Activated effector memory CD4-positive, alpha-beta T cell treated with Interleukin-2 at 50 U/mL for 16 hours (primary cell): ENCODE data around the gene ACOT9.
"Not testable (repeated sequence)": the region's sequence is repeated elsewhere in the genome, so short reads cannot be mapped to it uniquely, and the experiment has no call there.

Experiments
- DNase-seq: peaks from one replicate; pipeline ENCODE4 v3.0.0-alpha.2; 2020

Gene ACOT9, protein sequence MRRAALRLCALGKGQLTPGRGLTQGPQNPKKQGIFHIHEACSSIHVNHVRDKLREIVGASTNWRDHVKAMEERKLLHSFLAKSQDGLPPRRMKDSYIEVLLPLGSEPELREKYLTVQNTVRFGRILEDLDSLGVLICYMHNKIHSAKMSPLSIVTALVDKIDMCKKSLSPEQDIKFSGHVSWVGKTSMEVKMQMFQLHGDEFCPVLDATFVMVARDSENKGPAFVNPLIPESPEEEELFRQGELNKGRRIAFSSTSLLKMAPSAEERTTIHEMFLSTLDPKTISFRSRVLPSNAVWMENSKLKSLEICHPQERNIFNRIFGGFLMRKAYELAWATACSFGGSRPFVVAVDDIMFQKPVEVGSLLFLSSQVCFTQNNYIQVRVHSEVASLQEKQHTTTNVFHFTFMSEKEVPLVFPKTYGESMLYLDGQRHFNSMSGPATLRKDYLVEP

DNA sequence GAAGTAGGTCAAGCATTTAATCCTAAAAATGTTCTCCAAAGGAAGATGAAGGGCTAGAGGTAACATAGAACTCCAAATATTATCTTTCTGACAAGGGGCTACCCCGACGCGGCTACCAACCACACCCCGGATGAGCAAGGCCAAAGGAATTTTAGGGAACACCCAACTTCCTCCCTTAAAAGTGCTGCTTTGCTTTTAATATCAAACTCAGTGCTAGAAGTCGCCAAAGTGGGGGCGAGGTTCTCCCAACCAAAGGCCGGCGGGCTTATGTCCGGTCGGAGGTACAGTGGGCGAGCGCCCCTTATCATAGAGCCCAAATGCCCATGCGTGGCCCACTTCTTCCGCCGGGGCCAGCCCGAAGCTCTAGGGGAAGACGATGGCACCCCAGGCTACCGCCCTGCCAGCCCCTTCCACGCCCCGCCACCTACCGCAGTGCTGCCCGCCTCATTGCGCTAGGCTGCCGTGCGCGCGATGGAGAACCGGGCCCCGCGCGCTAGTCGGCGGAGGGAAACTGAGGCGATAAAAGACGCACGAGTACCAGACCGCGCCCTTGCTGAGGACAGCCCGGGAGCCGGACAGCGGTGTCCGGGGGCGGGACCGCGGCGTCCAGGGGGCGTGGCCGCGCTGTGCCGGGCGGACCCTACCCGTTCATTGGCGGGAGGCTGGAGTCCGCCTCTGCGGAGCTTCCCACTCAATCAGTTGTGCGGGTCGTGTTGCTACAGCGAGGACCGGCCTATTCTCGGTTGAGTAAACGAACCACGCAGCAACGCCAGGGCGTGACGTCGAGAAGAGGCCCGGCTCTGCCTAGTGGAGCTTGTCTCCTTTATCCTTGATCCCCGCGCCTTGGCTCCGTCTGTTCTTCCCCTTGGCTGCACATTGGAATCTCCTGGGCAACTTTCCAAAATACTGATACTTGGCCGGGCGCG, at the start of gene ACOT9:
Gene ACOT9 (minus strand): TSS at position 580 of the 926 bp plus-strand sequence. CDS start 132 bp downstream, at position 448.
- DNase-seq, result peak; percentile 49

DNA sequence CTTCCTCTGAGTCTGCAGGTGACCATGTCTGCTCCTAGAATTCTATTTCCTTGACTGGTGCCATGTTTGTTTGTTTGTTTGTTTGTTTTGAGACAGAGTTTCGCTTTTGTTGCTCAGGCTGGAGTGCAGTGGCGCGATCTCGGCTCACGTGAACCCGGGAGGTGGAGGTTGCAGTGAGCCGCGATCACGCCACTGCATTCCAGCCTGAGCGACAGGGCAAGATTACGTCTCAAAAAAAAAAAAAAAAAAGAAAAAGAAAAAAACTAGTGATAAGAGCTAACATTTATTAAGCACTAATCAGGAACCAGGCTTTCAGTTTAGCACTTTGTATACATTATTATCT, 47.0 kb upstream of the ACOT9 start:
- DNase-seq, result no peak

DNA sequence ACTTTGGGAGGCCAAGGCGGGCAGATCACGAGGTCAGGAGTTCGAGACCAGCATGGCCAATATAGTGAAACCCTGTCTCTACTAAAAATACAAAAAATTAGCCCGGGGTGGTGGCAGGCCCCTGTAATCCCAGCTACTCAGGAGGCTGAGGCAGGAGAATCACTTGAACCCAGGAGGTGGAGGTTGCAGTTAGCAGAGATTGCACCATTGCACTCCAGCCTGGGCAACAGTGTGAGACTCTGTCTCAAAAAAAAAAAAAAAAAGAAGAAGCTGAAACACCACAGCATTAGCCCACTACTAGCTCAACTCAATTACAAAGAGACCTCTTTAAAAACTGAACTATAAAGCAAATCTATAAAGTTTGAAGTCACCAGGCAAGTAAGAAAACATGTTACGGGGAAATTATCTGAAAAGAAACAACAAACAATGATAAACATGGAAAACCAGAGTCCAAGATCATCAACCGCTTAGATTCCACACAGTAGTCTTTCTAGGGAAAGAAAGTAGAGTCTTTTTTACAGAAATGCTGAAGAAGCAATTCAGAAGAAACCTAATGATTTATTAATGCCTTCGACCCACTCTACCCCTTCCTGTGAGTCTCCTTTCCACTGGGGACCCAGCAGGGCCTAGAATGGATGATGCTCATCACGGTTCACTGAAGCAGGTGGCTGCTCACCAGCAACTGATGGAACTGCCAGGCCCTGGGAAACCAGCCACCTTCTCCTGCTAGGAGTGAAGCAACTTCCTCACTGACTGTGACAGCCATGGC, 46.5 kb upstream of the ACOT9 start:
- DNase-seq, result no peak

DNA sequence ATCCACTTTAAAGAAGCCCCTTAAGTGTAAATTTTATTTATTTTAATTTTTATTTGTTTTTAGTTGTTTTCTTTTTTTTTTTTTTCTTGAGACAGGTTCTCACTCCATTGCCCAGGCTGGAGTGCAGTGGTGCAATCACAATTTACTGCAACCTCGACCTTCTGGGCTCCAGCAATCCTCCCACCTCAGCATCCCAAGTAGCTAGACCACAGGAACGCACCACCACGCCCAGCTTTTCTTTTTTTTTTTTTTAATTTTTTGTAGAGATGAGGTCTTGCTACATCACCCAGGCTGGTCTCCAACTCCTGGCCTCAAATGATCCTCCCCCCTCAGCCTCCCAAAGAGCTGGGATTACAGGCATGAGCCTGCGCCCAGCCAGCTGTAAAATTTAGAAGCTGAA, 45.9 kb upstream of the ACOT9 start:
- DNase-seq, result no peak

DNA sequence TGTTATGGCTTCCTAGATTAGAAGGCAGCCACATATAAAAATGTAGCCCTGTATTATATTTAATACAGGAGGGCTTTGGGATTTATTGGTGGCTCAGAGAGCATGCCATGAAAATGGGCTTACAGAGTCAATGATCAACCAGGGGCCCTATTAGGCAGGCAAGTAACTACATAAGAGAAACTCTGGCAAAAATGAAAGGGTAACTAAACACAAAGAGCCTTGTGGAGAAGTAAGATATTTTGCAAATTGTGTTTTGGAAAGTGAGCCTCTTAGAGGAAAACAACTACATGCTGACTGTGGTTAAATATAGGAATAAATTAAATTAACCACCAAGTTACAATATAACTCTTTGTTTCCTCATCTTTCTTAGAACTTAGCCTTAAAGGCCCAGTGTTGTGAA, 45.4 kb upstream of the ACOT9 start:
- DNase-seq, result no peak

DNA sequence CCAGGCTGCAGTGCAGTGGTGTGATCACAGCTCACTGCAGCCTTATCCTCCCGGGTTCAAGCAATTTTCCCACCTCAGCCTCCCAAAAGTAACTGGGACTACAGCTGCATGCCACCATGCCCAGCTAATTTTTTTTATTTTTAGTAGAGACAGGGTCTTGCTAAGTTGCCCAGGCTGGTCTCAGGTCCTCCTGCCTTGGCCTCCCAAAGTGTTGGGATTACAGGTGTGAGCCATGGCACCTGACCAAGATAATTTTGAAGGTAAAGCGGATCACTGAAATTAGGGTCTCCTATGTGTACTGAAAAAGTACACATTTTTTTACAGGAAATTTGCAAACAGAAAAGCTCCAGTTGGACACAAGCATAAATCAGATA, 44.7 kb upstream of the ACOT9 start:
- DNase-seq, result no peak

DNA sequence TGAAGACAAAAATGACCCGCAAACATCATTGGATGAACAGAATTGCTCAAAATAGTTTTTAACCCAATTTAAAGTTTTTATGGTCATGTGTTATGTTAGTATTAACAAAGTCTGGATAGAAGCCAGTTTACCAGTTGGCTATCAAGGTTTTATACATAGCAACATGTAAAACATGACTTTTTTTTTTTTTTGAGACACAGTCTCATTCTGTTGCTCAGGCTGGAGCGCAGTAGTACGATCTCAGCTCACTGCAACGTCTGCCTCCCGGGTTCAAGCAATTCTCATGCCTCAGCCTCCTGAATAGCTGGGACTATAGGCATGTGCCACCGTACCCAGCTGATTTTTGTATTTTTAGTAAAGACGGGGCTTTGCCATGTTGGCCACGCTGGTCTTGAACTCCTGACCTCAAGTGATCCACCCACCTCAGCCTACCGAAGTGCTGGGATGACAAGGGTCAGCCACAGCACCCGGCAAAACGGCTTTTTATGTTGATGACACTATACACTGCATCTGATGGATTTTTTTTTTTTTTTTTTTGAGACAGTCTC, 43.3 kb upstream of the ACOT9 start:
- no peak for DNase-seq

DNA sequence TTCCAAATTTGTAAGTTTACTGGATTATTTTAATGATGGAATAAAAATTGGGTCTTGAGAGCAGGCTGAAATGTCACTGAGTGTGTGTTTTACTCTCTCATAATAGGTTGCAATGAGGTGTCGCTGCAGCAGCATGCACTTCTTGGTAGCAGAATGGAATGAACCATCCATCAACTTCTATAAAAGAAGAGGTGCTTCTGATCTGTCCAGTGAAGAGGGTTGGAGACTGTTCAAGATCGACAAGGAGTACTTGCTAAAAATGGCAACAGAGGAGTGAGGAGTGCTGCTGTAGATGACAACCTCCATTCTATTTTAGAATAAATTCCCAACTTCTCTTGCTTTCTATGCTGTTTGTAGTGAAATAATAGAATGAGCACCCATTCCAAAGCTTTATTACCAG, 42.5 kb upstream of the ACOT9 start:
- no peak for DNase-seq

DNA sequence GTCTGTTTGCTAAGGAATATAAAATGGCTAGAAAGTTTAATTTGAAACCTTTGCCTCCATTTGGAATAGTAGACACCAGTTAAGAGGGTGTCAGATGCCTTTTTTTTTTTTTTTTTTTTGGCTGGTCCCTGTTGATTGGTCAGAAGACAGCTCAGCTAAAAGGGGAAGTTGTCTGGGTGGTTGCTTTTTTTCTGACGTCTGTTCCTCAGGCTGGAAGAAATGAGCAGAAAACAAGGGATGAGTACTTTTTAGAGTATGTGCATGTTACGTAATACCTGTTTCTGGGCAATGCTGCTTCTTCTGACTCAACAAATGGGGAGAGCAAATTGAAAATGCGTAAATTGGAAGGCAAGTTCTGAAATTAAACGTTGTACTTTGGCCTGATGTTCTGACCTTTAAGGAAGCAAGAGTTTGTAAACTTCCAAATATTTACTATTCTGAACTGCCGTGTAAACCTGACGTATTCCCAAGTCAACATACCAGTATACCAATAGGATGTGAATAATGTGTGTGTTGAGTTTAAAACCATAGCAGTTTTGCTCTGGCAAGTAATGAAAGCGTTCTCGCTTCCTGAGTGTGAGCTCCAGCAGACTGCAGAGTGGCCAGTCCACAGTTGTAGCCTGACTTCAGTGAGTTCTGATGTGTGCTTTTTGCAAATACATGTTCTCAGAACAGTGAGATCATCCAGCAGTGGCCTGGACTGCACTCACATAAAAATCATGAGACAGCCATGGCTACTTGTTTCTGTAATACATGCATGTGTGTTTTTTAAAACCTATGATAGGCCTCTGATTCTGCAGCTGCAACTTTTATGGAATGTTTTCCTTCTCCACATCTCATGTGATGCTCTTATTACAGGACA, 41.6 kb upstream of the ACOT9 start:
- DNase-seq, result no peak

DNA sequence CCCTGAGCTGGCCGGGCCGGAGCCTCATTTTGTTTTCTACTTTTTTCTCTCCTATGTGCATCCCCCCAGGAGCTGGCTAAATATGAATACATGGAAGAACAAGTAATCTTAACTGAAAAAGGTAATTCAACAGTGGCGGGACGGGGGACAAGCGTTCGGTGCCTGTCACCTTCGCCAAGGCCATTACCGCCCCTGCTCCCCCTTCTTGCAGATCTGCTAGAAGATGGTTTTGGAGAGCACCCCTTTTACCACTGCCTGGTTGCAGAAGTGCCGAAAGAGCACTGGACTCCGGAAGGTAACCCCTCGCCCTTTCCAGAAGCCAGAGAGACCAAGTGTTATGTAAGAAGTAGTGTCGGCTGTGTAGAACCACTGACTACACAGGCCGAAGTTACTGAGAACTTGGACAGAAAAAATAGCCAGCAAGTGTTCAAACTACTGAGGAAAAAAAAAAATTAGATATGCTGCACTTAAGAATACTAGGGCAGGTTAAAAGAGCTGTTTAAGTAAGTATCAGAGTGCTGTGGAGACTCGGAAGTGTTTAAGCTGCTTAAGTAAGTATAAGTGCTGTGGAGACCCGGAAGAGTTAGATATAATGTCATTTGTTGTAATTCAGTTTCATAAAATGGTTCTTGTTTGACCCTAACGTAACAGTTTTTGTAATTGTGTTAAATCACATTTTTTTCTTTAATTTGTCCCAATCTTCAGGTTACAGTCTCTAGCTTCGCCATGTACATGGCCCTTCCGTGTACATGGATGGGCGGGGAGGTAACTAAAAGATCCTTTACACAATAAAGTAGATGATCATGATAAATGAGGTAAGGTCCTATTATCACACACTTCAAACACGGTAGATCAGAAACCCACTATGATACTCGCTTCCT, 40.8 kb upstream of the ACOT9 start:
- peak; percentile 0 for DNase-seq

DNA sequence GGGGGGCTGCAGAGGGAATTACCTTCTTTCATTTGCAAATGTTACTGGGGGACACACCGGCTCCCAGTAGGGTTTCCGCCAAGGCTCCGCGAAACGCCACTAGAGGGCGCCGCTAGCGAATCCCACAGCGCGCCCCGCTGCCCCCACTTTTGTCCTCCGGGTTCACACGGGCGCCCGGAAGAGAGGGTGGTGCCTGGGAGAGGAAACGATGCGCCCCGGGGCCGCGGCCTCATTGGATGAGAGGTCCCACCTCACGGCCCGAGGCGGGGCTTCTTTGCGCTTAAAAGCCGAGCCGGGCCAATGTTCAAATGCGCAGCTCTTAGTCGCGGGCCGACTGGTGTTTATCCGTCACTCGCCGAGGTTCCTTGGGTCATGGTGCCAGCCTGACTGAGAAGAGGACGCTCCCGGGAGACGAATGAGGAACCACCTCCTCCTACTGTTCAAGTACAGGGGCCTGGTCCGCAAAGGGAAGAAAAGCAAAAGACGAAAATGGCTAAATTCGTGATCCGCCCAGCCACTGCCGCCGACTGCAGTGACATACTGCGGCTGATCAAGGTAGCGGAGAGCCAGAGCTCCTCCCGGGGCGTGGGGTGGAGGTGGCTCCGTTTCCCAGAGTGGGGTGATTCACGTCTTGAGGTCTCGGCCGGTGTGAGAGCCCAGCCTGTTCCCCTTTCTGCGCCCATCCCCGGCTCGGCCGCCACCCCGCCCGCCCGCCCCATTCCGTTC, 40.0 kb upstream of the ACOT9 start, which contains the start of gene SAT1:
Gene SAT1 (plus strand): TSS at position 311 of the 726 bp plus-strand sequence. CDS start 179 bp downstream, at position 490.
- DNase-seq, result peak; percentile 87

DNA sequence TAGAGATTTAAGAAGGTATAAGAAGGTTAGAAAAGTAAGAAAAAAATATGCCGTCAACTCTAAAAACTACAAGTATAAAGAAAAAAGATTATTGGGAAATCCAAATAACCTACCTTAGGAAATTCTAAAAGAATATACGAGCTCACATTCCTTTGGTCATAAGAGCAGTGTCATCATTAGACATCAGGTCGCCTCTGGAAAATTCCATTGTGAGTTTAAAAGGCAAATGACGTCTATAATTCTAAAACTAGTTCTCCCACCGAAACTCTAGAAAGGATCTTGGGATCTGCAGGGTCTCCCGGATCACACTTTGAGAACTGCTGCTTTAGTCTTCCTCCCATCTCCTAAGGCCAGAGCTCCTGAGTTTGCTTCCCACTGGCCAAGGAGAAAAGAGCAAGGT, 39.4 kb upstream of the ACOT9 start:
- DNase-seq, result no peak

DNA sequence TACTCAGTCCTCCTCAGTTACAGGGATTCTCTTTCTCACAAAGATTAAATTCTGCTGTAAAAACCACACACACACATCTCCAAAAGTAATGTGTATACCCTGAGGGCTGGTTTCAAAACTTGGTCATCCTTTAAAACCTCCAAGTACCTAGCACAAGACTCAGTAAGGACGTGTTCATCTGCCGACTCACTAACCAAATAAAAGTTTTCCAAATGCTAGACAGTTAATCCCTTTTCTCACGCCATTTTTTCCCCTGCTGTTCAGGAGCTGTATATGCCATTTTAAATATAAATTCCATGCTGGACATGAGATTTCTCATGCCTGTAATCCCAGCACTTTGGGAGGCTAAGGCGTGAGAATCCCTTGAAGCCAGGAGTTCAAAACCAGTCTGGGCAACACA, 35.9 kb upstream of the ACOT9 start:
- DNase-seq, result no peak

DNA sequence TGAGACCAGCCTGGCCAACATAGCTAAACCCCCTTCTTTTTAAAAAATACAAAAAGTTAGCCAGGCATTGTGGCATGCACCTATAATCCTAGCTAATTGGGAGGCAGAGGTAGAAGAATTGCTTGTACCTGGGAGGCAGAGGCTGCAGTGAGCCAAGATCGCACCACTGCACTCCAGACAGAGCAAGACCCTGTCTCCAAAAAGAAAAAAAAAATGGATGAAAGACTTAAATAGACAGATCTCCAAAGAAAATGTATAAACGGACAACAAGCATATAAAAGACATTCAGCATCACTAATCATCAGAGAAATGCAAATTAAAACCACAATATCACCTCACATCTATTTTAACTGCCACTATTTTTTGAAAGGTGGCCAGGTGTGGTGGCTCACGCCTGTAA, 33.3 kb upstream of the ACOT9 start:
- DNase-seq, result no peak

DNA sequence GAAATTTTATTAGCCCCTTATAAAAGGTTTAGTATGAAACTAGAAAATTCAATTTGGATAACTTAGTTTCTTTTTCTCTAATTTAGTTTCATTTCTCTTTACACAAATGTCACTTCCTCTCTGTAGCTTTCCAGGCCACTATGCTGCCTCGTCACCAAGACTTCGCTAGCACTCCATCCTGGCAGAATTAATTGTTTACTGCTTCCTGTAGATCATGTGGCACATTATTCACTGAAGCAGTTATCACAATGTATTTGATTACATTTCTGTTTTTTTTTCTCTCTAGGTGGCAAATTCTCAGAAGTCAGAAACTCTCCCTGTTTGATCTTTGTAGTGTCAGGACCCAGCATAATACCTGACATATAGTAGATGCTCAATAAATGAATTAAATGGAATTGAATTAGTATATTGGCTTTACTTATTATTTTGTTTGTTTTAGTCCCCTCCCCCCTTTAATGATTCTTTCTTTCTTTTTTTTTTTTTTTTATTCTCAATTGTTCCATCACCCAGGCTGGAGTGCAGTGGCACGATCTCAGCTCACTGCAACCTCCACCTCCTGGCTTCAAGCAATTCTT, 30.6 kb upstream of the ACOT9 start:
- DNase-seq, result peak; percentile 6

DNA sequence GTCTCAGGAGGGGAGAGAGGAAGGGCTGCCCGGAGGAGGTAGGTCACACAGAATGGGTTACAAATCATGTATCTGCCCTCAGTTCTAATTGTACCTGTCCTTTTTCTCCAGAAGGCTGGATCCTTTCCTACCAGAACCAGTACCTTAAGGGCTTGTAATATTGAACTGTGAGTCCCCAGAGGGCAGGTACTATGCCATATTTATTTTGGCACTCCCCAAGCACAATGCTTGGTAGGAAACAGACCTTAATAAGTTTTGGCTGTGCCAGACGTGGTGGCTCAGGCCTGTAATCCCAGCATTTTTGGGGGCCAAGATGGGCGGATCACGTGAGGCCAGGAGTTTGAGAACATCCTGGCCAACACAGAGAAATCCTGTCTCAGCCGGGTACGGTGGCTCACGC, 28.0 kb upstream of the ACOT9 start:
- not testable (repeated sequence) for DNase-seq

DNA sequence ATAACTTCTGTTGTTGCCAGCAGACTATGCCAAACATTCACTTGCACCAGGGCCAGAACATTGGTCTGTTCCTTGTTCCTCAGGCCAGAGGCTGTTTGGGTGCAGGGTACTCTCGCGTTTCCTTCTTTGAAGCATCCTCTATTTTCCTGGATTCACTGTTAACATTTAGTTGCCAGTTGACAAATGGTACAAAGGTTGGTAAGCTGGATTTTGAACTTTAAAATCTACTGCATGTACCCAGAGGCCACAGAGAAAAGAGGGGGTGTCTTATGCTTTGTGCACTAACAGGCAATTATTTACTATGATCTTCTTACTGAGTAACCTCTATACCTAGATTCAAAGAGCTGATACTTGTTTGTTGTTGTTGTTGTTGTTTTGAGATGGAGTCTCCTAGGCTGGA, 27.1 kb upstream of the ACOT9 start:
- DNase-seq, result no peak

DNA sequence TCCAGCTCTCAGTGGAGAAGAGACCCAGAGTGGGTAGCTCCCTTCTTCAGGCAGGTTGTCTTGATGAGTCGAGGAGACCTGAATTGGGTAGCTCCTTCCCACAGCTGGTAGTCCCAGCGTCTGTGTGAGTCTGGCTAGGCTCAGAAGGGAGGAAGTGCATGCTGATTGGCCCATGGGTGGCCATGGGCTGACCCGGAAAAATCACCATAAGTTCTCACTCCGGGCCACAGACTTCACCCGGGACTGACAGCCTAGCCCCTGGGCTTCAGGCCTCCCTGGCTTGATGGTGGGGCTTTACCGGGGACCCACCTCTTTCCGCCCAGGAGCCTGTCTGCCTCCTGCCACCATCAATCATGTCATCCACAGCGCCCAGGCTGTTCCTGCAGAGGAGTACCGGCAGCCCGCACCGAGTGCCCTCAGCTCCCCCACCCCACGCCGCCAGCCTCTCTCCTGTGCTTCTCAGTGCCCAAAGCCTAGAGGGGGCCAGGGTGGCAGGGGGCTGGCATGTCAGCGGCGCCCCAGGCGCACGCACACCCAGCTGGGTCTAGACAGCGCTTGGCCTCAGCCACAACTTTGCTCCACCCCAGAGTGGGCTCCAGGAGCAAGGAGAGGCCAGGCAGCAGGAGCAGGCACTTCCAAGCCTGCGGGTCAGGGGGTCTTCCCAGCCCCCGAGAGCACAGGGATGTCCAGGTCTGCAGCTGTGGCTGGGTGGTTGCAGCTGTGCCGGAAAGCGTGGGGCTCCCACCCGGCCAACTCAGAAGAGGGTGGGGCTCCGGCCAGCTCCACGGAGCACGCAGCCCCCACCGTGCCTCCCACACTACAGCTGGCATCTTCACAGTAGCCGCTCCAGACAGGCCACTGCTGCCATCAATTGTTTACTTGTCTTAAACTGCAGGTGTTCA, 23.8 kb upstream of the ACOT9 start:
- peak; percentile 0 for DNase-seq

DNA sequence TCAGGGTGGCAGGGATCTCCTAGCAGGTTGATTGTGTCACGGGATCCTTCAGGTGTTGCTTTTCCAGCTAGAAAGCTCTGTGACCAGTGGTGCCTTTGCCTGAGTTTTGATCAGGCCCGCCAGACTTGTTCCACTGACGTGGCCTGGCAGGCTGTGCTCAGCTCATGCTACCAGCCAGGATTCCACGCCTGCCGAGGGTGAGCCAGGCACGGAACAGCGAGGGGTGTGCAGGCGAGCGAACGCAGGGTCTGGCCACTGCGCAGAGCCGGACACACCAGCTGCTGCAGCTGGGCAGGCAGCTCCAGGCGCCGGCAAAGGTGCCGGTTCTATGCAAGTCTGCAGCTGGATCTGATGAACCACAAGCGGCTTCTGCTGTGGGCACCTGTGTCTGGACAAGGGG, 22.8 kb upstream of the ACOT9 start:
- DNase-seq, result no peak
